Measurements from ENCODE around the gene ITSN2. TPM values are rescaled to one million over a fixed set of nuclear protein-coding genes. Genes with fewer than 3 reads are reported as not detected.

Gene ITSN2
- total RNA-seq, 5 donors from 2014 or later (not counting 1 experiment from before 2014, with no cell fraction given), result 95.7 to 110 (median 101) TPM

DNA sequence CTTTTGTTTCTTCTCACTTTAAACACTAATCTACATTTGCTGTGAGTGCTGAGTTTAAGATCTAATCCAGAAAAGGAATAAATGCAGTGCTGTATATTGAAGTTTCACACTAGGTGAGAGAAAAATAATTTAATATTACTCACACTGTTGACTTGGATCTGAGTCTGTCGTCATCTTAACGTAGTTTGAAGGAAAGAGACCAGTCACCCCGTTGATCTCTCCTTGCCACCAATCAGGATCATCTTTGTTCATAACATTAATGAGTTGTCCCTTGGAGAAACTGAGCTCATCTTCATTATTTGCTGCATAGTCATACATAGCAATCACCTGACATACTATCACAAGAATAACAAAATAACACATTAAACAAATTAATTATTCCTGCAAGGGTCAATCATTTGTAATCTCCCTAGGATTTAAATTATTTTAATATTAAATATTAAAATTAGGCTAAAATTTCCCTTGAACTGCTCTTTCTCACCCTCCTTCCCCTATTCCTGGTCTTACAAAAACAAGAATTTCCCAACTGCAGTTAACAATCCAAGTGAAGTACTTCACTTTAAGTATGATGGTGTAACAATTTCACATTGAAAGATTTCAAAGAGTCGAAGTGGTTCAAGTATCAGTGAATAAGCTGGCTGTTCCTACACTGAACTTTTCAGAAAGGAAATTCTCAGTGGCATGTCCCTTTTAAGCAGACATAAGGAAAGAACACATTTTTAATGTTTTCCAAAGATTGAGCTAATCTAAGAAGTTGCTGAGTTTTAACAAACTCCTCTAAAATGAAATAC is 114.2 kb downstream of the ITSN2 start:
- no peak for DNase-seq
- peak overlapping the region in 1 of 2 donors; percentile 35 for H3K27ac Mint-ChIP-seq
- no peaks in the 10 kb centered on the region for H3K27me3 Mint-ChIP-seq
- H3K9me3 Mint-ChIP-seq, result no peaks in the 10 kb centered on the region
- CTCF ChIA-PET, result no interaction called here
- POLR2A ChIA-PET, result interaction anchor here (0.5 to 0.8 kb wide), 2 partner anchors 19 to 169 kb away, joined by 3 to 7 read pairs; no protein-coding TSS in a partner anchor
- Histone ChIP-seq H3K27ac (ENCODE audit: low read length) (no peak overlapping the region), H3K9me3 (no peaks in the 10 kb centered on the region), H3K27me3 (replicated peaks in 1 of 2; ENCODE audit: control insufficient read depth in 2 of 2, extremely low read depth in 1 of 2, insufficient read depth in 2 of 2, low read length in 1 of 2) (no peaks in the 10 kb centered on the region), H3K4me3 (ENCODE audit: control insufficient read depth in 1 of 2, extremely low read depth in 1 of 2, low read length in 1 of 2) (no peak overlapping the region), H3K4me1 (ENCODE audit: control insufficient read depth in 1 of 2, extremely low read depth in 1 of 2, insufficient read depth in 2 of 2, low read length in 2 of 2) (no peaks in the 10 kb centered on the region), H3K36me3 (ENCODE audit: control insufficient read depth in 2 of 2, extremely low read depth in 1 of 2, insufficient read depth in 1 of 2, low read length in 1 of 2) (peaks cover 0 to 86% of the 10 kb centered on the region in 2 donors)
- 100% methylated on average over 1 of the region's 4 CpGs for WGBS (ENCODE audit: insufficient coverage)
- ATAC-seq (replicated peaks in 1 of 4), result no peak
- H3K4me3 Mint-ChIP-seq, result no peak overlapping the region
- no peaks in the 10 kb centered on the region for H3K4me1 Mint-ChIP-seq
- H3K36me3 Mint-ChIP-seq, result peaks cover 61% of the 10 kb centered on the region

DNA sequence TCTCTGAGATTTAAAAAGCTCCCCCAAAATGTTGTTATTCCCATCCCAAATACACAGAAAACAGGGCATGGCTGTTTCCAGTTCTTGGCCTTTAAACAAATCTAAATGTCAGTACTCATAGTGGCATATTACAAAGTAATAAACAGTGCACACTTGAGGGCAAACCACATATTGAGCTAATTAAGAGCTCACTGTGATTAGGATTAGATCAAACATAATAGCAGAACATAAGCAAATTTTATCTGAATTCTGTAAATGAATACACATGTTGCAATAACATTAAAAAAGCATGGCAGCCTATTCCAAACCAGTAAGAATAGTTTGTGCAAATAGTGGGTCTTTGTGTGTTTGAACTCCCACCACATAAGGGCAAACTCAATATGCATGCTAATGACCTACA is 118.8 kb downstream of the ITSN2 start:
- H3K27me3 Mint-ChIP-seq, result no peaks in the 10 kb centered on the region
- CTCF ChIA-PET, result interaction anchor here in 1 of 2 donors (0.6 kb wide), 1 partner anchor 99 kb away, joined by 3 read pairs; no protein-coding TSS in a partner anchor
- H3K9me3 ChIP-seq, result no peaks in the 10 kb centered on the region
- no peaks in the 10 kb centered on the region for H3K27me3 ChIP-seq (replicated peaks in 1 of 2; ENCODE audit: control insufficient read depth in 2 of 2, extremely low read depth in 1 of 2, insufficient read depth in 2 of 2, low read length in 1 of 2)
- peaks cover 46% of the 10 kb centered on the region for H3K36me3 Mint-ChIP-seq
- H3K4me1 Mint-ChIP-seq, result no peaks in the 10 kb centered on the region
- peak overlapping the region in 1 of 2 donors; percentile 24 for H3K27ac Mint-ChIP-seq
- no peak overlapping the region for H3K4me3 Mint-ChIP-seq
- H3K9me3 Mint-ChIP-seq, result no peaks in the 10 kb centered on the region
- no peaks in the 10 kb centered on the region for H3K4me1 ChIP-seq (ENCODE audit: control insufficient read depth in 1 of 2, extremely low read depth in 1 of 2, insufficient read depth in 2 of 2, low read length in 2 of 2)
- H3K4me3 ChIP-seq (ENCODE audit: control insufficient read depth in 1 of 2, extremely low read depth in 1 of 2, low read length in 1 of 2), result no peak overlapping the region
- ATAC-seq (replicated peaks in 1 of 4) (no peak), DNase-seq (no peak)
- no peak overlapping the region for H3K27ac ChIP-seq (ENCODE audit: low read length)
- POLR2A ChIA-PET, result interaction anchor here in 1 of 2 donors (0.5 kb wide), 1 partner anchor 154 kb away, joined by 14 read pairs; no protein-coding TSS in a partner anchor
- peaks cover 0 to 50% of the 10 kb centered on the region in 2 donors for H3K36me3 ChIP-seq (ENCODE audit: control insufficient read depth in 2 of 2, extremely low read depth in 1 of 2, insufficient read depth in 1 of 2, low read length in 1 of 2)

DNA sequence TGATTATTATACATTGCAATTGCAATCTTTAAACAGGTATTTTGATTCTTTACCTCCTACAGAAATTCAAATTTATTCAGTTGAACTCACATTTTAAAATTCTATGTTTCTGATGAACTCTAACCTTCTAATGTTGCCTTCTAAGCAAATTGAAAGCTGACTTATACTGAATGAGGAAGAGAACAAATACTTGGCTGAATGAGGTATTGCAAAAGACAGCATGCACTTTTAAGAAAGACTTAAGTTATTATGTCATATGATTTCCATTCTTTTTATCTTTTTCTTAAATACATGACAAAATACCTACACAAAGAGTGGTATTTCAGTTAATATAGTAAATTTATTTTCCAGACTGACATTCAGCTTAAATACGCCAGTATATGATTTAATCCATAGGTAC is 120.8 kb downstream of the ITSN2 start:
- CTCF ChIA-PET, result no interaction called here
- H3K27me3 ChIP-seq (replicated peaks in 1 of 2; ENCODE audit: control insufficient read depth in 2 of 2, extremely low read depth in 1 of 2, insufficient read depth in 2 of 2, low read length in 1 of 2), result no peaks in the 10 kb centered on the region
- H3K4me1 Mint-ChIP-seq, result no peaks in the 10 kb centered on the region
- H3K36me3 Mint-ChIP-seq, result peaks cover 41% of the 10 kb centered on the region
- no CpG with 5 or more reads among the region's 1 CpG for WGBS (ENCODE audit: insufficient coverage)
- no peaks in the 10 kb centered on the region for H3K9me3 ChIP-seq
- no peaks in the 10 kb centered on the region for H3K4me1 ChIP-seq (ENCODE audit: control insufficient read depth in 1 of 2, extremely low read depth in 1 of 2, insufficient read depth in 2 of 2, low read length in 2 of 2)
- no peak overlapping the region for H3K4me3 Mint-ChIP-seq
- no peak for ATAC-seq (replicated peaks in 1 of 4)
- H3K36me3 ChIP-seq (ENCODE audit: control insufficient read depth in 2 of 2, extremely low read depth in 1 of 2, insufficient read depth in 1 of 2, low read length in 1 of 2), result peaks cover 0 to 35% of the 10 kb centered on the region in 2 donors
- H3K4me3 ChIP-seq (ENCODE audit: control insufficient read depth in 1 of 2, extremely low read depth in 1 of 2, low read length in 1 of 2), result no peak overlapping the region
- no peak overlapping the region for H3K27ac ChIP-seq (ENCODE audit: low read length)
- H3K9me3 Mint-ChIP-seq, result no peaks in the 10 kb centered on the region
- H3K27me3 Mint-ChIP-seq, result no peaks in the 10 kb centered on the region
- no peak overlapping the region for H3K27ac Mint-ChIP-seq
- DNase-seq, result no peak
- POLR2A ChIA-PET, result no interaction called here

DNA sequence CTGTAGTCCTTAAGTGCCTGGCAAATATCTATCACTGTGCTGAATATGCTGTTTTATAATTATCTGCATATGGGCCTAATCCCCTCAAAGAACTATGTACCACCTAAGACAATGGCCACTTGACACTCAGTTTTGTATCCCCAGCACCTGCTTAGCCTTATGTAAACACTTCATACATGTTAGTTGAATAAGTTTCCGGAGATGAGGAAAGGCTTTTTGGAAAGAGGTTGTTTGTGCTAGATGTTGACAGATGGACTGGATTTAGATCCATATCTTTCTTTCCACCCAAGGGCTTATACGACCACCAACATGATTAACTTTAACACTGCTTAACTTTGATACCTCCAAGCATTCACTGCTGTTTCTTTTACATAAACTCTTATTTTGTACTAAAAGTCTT is 122.2 kb downstream of the ITSN2 start:
- Histone ChIP-seq H3K9me3 (no peaks in the 10 kb centered on the region), H3K4me3 (ENCODE audit: control insufficient read depth in 1 of 2, extremely low read depth in 1 of 2, low read length in 1 of 2) (no peak overlapping the region), H3K27ac (ENCODE audit: low read length) (no peak overlapping the region), H3K36me3 (ENCODE audit: control insufficient read depth in 2 of 2, extremely low read depth in 1 of 2, insufficient read depth in 1 of 2, low read length in 1 of 2) (peaks cover 0 to 27% of the 10 kb centered on the region in 2 donors), H3K4me1 (ENCODE audit: control insufficient read depth in 1 of 2, extremely low read depth in 1 of 2, insufficient read depth in 2 of 2, low read length in 2 of 2) (no peaks in the 10 kb centered on the region), H3K27me3 (replicated peaks in 1 of 2; ENCODE audit: control insufficient read depth in 2 of 2, extremely low read depth in 1 of 2, insufficient read depth in 2 of 2, low read length in 1 of 2) (no peaks in the 10 kb centered on the region)
- Mint-ChIP-seq H3K4me1 (no peaks in the 10 kb centered on the region), H3K27me3 (no peaks in the 10 kb centered on the region), H3K9me3 (no peaks in the 10 kb centered on the region), H3K36me3 (peaks cover 42% of the 10 kb centered on the region), H3K27ac (no peak overlapping the region), H3K4me3 (no peak overlapping the region)
- no peak for ATAC-seq (replicated peaks in 1 of 4)
- ChIA-PET CTCF (no interaction called here), POLR2A (no interaction called here)
- no CpG with 5 or more reads among the region's 2 CpGs for WGBS (ENCODE audit: insufficient coverage)
- DNase-seq, result no peak

DNA sequence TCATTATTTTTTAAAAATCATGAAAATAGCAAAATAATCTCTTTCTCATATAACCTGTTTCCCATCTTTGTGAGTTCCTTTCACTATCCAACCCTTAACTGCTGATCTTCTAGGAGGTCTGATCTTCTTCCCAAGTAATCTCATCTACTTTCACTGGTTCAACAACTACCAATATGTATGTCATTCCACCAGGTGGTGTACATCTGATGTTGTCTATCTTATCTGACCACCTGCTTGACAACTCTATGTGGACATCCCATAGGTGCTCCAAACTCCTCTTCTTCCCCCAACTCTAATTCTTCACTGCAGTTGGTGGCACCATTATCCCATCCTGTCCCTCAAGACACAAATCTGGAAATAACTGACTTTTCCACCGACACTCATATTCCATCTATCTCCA is 123.0 kb downstream of the ITSN2 start:
- H3K4me1 Mint-ChIP-seq, result no peaks in the 10 kb centered on the region
- Histone ChIP-seq H3K4me3 (ENCODE audit: control insufficient read depth in 1 of 2, extremely low read depth in 1 of 2, low read length in 1 of 2) (no peak overlapping the region), H3K9me3 (no peaks in the 10 kb centered on the region), H3K27me3 (replicated peaks in 1 of 2; ENCODE audit: control insufficient read depth in 2 of 2, extremely low read depth in 1 of 2, insufficient read depth in 2 of 2, low read length in 1 of 2) (no peaks in the 10 kb centered on the region), H3K27ac (ENCODE audit: low read length) (no peak overlapping the region), H3K36me3 (ENCODE audit: control insufficient read depth in 2 of 2, extremely low read depth in 1 of 2, insufficient read depth in 1 of 2, low read length in 1 of 2) (peaks cover 0 to 27% of the 10 kb centered on the region in 2 donors), H3K4me1 (ENCODE audit: control insufficient read depth in 1 of 2, extremely low read depth in 1 of 2, insufficient read depth in 2 of 2, low read length in 2 of 2) (no peaks in the 10 kb centered on the region)
- ATAC-seq (replicated peaks in 1 of 4) (no peak), DNase-seq (peak in 1 of 35 experiments; percentile 12)
- POLR2A ChIA-PET, result no interaction called here
- H3K27ac Mint-ChIP-seq, result no peak overlapping the region
- H3K27me3 Mint-ChIP-seq, result no peaks in the 10 kb centered on the region
- no peaks in the 10 kb centered on the region for H3K9me3 Mint-ChIP-seq
- CTCF ChIA-PET, result no interaction called here
- no CpG with 5 or more reads among the region's 1 CpG for WGBS (ENCODE audit: insufficient coverage)
- H3K4me3 Mint-ChIP-seq, result no peak overlapping the region
- H3K36me3 Mint-ChIP-seq, result peaks cover 41% of the 10 kb centered on the region

DNA sequence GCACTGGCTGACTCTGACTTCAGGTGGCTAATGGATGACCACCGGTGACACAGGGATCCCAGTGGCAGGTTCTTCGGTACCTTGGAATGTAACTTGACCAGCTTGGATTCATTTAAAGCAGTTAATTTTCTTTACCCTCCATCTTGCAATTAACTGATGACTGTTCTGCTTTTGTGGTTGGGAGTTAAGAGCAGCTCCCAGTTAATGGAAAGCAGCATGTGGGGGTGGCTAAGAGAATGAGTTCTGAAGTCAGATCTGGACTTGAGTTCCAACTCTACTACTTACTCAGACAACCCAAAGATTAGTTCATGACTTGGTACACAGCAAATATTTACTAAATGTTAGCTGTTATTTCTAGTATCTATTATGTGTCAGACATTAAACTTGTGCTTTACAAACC is 127.0 kb downstream of the ITSN2 start:
- Mint-ChIP-seq H3K36me3 (peaks cover 33% of the 10 kb centered on the region), H3K4me3 (no peak overlapping the region), H3K27ac (no peak overlapping the region), H3K27me3 (no peaks in the 10 kb centered on the region), H3K9me3 (no peaks in the 10 kb centered on the region), H3K4me1 (no peaks in the 10 kb centered on the region)
- H3K4me1 ChIP-seq (ENCODE audit: control insufficient read depth in 1 of 2, extremely low read depth in 1 of 2, insufficient read depth in 2 of 2, low read length in 2 of 2), result no peaks in the 10 kb centered on the region
- ATAC-seq (replicated peaks in 1 of 4) (no peak), DNase-seq (no peak)
- H3K4me3 ChIP-seq (ENCODE audit: control insufficient read depth in 1 of 2, extremely low read depth in 1 of 2, low read length in 1 of 2), result no peak overlapping the region
- POLR2A ChIA-PET, result no interaction called here
- no peaks in the 10 kb centered on the region for H3K27me3 ChIP-seq (replicated peaks in 1 of 2; ENCODE audit: control insufficient read depth in 2 of 2, extremely low read depth in 1 of 2, insufficient read depth in 2 of 2, low read length in 1 of 2)
- H3K27ac ChIP-seq (ENCODE audit: low read length), result no peak overlapping the region
- peaks cover 4 to 29% of the 10 kb centered on the region in 2 donors for H3K36me3 ChIP-seq (ENCODE audit: control insufficient read depth in 2 of 2, extremely low read depth in 1 of 2, insufficient read depth in 1 of 2, low read length in 1 of 2)
- CTCF ChIA-PET, result interaction anchor here (0.6 to 0.7 kb wide), 2 partner anchors 15 to 18 kb away, joined by 8 to 9 read pairs; no protein-coding TSS in a partner anchor
- H3K9me3 ChIP-seq, result no peaks in the 10 kb centered on the region
- whole genome bisulfite sequencing (ENCODE audit: insufficient coverage), result no CpG with 5 or more reads among the region's 2 CpGs

All from T-cell (primary cell).